ENCODE results near the gene PSMD8.

DNA sequence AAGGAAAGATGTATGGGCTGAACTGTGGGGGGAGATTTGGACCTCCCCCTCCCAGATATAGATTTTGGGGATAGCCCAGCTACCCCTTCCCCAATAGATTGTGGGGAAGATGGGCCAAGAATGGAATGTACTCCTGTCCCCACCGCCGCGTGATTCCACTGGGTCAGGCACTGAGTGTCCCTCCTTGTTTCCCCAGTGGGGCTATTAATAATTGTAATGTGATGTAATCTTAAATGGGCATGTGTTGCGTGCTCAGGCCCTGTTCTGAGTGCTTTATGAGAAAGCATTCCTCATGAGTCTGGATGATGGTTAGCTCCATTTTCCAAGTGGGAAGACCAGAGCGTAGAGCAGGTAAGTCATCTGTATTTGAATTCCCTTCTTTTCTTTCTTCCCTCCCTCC, 1.4 kb downstream of the PSMD8 start:
- TF ChIP-seq, protein P1, sequence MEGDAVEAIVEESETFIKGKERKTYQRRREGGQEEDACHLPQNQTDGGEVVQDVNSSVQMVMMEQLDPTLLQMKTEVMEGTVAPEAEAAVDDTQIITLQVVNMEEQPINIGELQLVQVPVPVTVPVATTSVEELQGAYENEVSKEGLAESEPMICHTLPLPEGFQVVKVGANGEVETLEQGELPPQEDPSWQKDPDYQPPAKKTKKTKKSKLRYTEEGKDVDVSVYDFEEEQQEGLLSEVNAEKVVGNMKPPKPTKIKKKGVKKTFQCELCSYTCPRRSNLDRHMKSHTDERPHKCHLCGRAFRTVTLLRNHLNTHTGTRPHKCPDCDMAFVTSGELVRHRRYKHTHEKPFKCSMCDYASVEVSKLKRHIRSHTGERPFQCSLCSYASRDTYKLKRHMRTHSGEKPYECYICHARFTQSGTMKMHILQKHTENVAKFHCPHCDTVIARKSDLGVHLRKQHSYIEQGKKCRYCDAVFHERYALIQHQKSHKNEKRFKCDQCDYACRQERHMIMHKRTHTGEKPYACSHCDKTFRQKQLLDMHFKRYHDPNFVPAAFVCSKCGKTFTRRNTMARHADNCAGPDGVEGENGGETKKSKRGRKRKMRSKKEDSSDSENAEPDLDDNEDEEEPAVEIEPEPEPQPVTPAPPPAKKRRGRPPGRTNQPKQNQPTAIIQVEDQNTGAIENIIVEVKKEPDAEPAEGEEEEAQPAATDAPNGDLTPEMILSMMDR (IDR thresholded peaks at IDR 0.05) = no peak
- no peak for TF ChIP-seq POLR2AphosphoS5 (IDR thresholded peaks at IDR 0.05)

Measured in transverse colon (tissue), 4 donors.